Measurements from ENCODE around the gene XK. TPM values are rescaled to one million over a fixed set of nuclear protein-coding genes. Genes with fewer than 3 reads are reported as not detected.

The XK gene
- total and polyA plus RNA-seq, 2 experiments from 2014 or later: 0.29 to 1.5 TPM

- H3K9me3 Mint-ChIP-seq: no peaks in the 10 kb centered on the region
Measured at GRCh38 chrX:37752281-37752680, 66.7 kb downstream of the XK start.

More at GRCh38 chrX:37752281-37752680, 66.7 kb downstream of the XK start:
- no peaks in the 10 kb centered on the region for H3K27me3 ChIP-seq (ENCODE audit: insufficient read depth)
- H2AFZ ChIP-seq: no peak overlapping the region
- no peak for DNase-seq (ENCODE audit: low spot score)
- H3K27ac ChIP-seq (ENCODE audit: low read depth): no peak overlapping the region
- no peaks in the 10 kb centered on the region for H3K36me3 ChIP-seq (ENCODE audit: insufficient read depth)
- Mint-ChIP-seq H3K27me3 (ENCODE audit: insufficient read depth, low read depth, poor library complexity) (no peaks in the 10 kb centered on the region), H3K4me1 (no peaks in the 10 kb centered on the region), H3K4me3 (no peak overlapping the region), H3K27ac (no peak overlapping the region), H3K36me3 (ENCODE audit: low read depth) (no peaks in the 10 kb centered on the region)
- ATAC-seq: no peak
- no peaks in the 10 kb centered on the region for H4K20me1 ChIP-seq (replicated peaks; ENCODE audit: insufficient read depth)
- no peaks in the 10 kb centered on the region for H3K4me1 ChIP-seq (ENCODE audit: insufficient read depth)
- no peaks in the 10 kb centered on the region for H3F3A ChIP-seq (replicated peaks; ENCODE audit: low read depth)
- no peak overlapping the region for H3K4me2 ChIP-seq
- no peaks in the 10 kb centered on the region for H3K79me2 ChIP-seq (replicated peaks; ENCODE audit: insufficient read depth)
- H3K4me3 ChIP-seq: no peak overlapping the region
- TF ChIP-seq POLR2AphosphoS5 (IDR thresholded peaks at IDR 0.05; ENCODE audit: low read depth) (no peak), NANOG (IDR thresholded peaks at IDR 0.05; ENCODE audit: borderline replicate concordance) (no peak), ETS1 (IDR thresholded peaks at IDR 0.05) (no peak), ZNF114 (CRISPR knock-in tag; IDR thresholded peaks at IDR 0.05) (no peak), EZH2 (IDR thresholded peaks at IDR 0.05; ENCODE audit: low read depth, unreplicated experiment) (no peak), JUNB (IDR thresholded peaks at IDR 0.05; ENCODE audit: unreplicated experiment) (no peak), ZNF331 (CRISPR knock-in tag; IDR thresholded peaks at IDR 0.05; ENCODE audit: low read depth) (no peak), ZNF462 (CRISPR knock-in tag; IDR thresholded peaks at IDR 0.05) (no peak), STAT1 (IDR thresholded peaks at IDR 0.05; ENCODE audit: unreplicated experiment) (no peak), EZH2phosphoT487 (IDR thresholded peaks at IDR 0.05; ENCODE audit: unreplicated experiment) (no peak), CREB1 (CRISPR knock-in tag; IDR thresholded peaks at IDR 0.05; ENCODE audit: low read depth) (no peak), REST (IDR thresholded peaks at IDR 0.05; ENCODE audit: unreplicated experiment) (no peak), CTCF (conservative IDR thresholded peaks at IDR 0.05; ENCODE audit: low read depth in 2 of 2) (no peak)
- no peaks in the 10 kb centered on the region for H3K9me2 ChIP-seq (ENCODE audit: insufficient read depth)

Data from GM23338 (cell line).